PC-9 (cell line): ENCODE measurements around the gene MRPL21. TPM values are rescaled to one million over a fixed set of nuclear protein-coding genes. Genes with fewer than 3 reads are reported as not detected.

Experiments
- BruUV-seq: library from RNA; stranded (reverse); fragments of 400-500 nt; replicated peaks from 2 replicates; lab custom pipeline; 2021; lab: Mats Ljungman, UMichigan
- CTCF ChIA-PET: fragments of 300-600 bp; sonication (Branson Sonifier 250); formaldehyde crosslinking; loops from one replicate; lab custom pipeline; 2022; ENCODE audit warnings: antibody characterized with exemption; lab: Charles Lee
- POLR2A ChIA-PET: fragments of 300-600 bp; sonication (Branson Sonifier 250); formaldehyde crosslinking; loops from one replicate; lab custom pipeline; 2022; ENCODE audit warnings: antibody characterized with exemption; ENCODE audit not compliant: unreplicated experiment; lab: Charles Lee
- DNase-seq, 2 experiments: peaks; one replicate each; pipeline versions ENCODE4 v3.0.0 to v3.0.0-alpha.2; 2015 to 2022; ENCODE audit warnings: mixed read lengths in 1 of 2
- H2AFZ ChIP-seq: fragments of 200-600 bp; sonication (generic); 2 replicates; pipeline ENCODE4 v1.8.1; 2017; ENCODE audit warnings: antibody characterized with exemption
- H3F3A ChIP-seq: fragments of 200-600 bp; sonication (generic); 2 replicates; pipeline ENCODE4 v1.8.1; 2017; ENCODE audit warnings: antibody characterized with exemption, mild to moderate bottlenecking, low read depth; ENCODE audit not compliant: insufficient read depth
- H3K27ac ChIP-seq: fragments of 200-600 bp; sonication (generic); 2 replicates; pipeline ENCODE4 v1.6.1; 2016; ENCODE audit warnings: mixed run types
- H3K27me3 ChIP-seq: fragments of 200-600 bp; sonication (generic); 2 replicates; pipeline ENCODE4 v1.6.1; 2016; ENCODE audit warnings: low read depth, mixed run types; ENCODE audit not compliant: insufficient read depth
- H3K36me3 ChIP-seq: fragments of 200-600 bp; sonication (generic); 2 replicates; pipeline ENCODE4 v1.6.1; 2016; ENCODE audit warnings: low read depth, mixed run types
- H3K4me1 ChIP-seq: fragments of 200-600 bp; sonication (generic); replicated peaks from 2 replicates; pipeline ENCODE4 v1.6.1; 2016; ENCODE audit warnings: mixed run types; ENCODE audit not compliant: insufficient read depth
- H3K4me2 ChIP-seq: fragments of 200-600 bp; sonication (generic); 2 replicates; pipeline ENCODE4 v1.6.1; 2017; ENCODE audit warnings: mixed run types
- H3K4me3 ChIP-seq: fragments of 200-600 bp; sonication (generic); 2 replicates; pipeline ENCODE4 v1.6.1; 2016; ENCODE audit warnings: mixed run types
- H3K79me2 ChIP-seq: fragments of 200-600 bp; sonication (generic); 2 replicates; pipeline ENCODE4 v1.6.1; 2017; ENCODE audit warnings: low read depth, mixed run types
- H3K9me2 ChIP-seq: fragments of 200-600 bp; sonication (generic); 2 replicates; pipeline ENCODE4 v1.8.1; 2017; ENCODE audit warnings: mild to moderate bottlenecking; ENCODE audit not compliant: insufficient read depth
- H3K9me3 ChIP-seq: fragments of 200-600 bp; sonication (generic); 2 replicates; pipeline ENCODE4 v1.8.1; 2016; ENCODE audit warnings: low read depth; ENCODE audit not compliant: insufficient read depth
- H4K20me1 ChIP-seq: fragments of 200-600 bp; sonication (generic); 2 replicates; pipeline ENCODE4 v1.8.1; 2017; ENCODE audit not compliant: insufficient read depth
- CTCF ChIP-seq: fragments of 200-600 bp; sonication (generic); conservative IDR thresholded peaks from 2 replicates; pipeline ENCODE4 v1.6.1; 2017; ENCODE audit warnings: mixed run types, antibody characterized with exemption, mild to moderate bottlenecking, moderate library complexity
- EZH2 ChIP-seq: fragments of 200-600 bp; sonication (generic); IDR thresholded peaks from 2 replicates; pipeline ENCODE4 v1.8.0; 2017; ENCODE audit warnings: antibody characterized with exemption, low read depth
- intact Hi-C: fragments of 100-400 bp; cut with micrococcal nuclease; formaldehyde crosslinking; loops from one replicate; pipeline ENCODE4 v1.10.0; 2022; ENCODE audit not compliant: unreplicated experiment
- total RNA-seq: library from RNA; stranded (reverse); gene quantifications from 2 replicates; pipeline ENCODE4 v1.2.3, GENCODE V29; 2021

The MRPL21 gene
- total RNA-seq, 1 experiment from 2014 or later, result 88.0 TPM

DNA sequence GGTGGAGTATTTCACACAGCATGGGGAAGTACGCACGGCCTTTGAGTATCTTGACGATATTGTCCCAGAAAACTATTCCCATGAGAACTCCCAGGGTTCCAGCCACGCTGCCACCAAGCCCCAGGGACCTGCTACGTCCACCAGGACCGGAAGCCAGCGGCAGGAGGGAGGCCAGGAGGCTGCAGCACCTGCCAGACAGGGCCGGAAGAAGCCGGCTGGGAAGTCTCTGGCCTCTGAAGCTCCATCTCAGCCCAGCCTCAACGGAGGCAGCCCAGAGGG lies 32.7 kb upstream of the MRPL21 start:
- POLR2A ChIA-PET, result no interaction called here
- TF ChIP-seq CTCF (no peak), EZH2 (no peak)
- BruUV-seq, result no TSS peak
- Histone ChIP-seq H3K4me1 (no peaks in the 10 kb centered on the region), H2AFZ (no peak overlapping the region), H3K27me3 (no peaks in the 10 kb centered on the region), H3K9me3 (no peaks in the 10 kb centered on the region), H3K9me2 (no peaks in the 10 kb centered on the region), H3K4me3 (no peak overlapping the region), H4K20me1 (no peaks in the 10 kb centered on the region), H3F3A (0 out of 2 replicates have a peak, but pooled peaks cover 3% of the 10 kb centered on the region), H3K4me2 (no peak overlapping the region), H3K36me3 (no peaks in the 10 kb centered on the region), H3K79me2 (no peaks in the 10 kb centered on the region), H3K27ac (no peak overlapping the region)
- intact Hi-C loops, result no loop called here
- CTCF ChIA-PET, result no interaction called here
- no peak for DNase-seq

DNA sequence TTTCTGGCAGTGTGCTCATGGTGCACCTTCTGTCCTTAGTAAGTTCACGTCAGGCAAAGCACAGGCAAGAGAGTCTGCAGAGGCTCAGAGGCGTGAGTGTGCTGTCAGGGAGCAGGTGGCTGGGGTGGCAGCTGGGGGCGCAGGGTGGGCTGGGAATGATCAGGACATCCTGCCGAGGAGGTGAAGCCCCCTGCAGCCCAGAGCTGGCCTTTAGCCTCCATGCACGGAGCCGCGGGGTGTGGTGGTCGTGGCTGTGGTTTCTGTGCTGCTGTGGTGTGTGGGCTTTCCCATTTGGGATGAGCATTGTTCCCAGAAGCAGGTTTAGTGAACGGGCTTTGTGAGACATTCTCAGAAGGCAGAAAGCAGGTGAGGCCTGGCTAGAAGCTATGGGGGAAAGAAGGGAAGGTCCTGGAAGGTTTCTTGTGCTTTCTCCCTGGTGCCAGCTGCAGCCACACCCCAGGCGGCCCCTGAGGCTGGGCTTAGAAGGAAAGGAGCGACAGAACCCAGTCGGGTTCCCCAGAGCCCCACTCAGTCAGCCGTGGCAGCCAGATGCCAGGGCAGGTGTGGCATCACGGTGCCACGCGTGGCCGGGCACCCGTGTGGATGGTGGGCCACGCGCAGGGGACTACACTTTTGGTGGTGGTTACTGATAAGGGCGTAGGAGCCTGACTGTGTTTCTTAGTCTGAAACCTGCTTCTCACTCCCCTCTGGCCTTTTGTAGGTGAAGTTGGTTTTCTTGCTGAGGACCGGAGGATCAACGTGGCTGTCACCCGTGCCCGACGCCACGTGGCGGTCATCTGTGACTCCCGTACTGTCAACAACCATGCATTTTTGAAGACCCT lies 32.1 kb upstream of the MRPL21 start:
- Histone ChIP-seq H3K36me3 (no peaks in the 10 kb centered on the region), H2AFZ (no peak overlapping the region), H4K20me1 (no peaks in the 10 kb centered on the region), H3K4me3 (no peak overlapping the region), H3F3A (0 out of 2 replicates have a peak, but pooled peaks cover 3% of the 10 kb centered on the region), H3K27ac (no peak overlapping the region), H3K4me1 (no peaks in the 10 kb centered on the region), H3K79me2 (no peaks in the 10 kb centered on the region), H3K9me2 (no peaks in the 10 kb centered on the region), H3K4me2 (no peak overlapping the region), H3K27me3 (no peaks in the 10 kb centered on the region), H3K9me3 (no peaks in the 10 kb centered on the region)
- POLR2A ChIA-PET, result no interaction called here
- CTCF ChIA-PET, result no interaction called here
- intact Hi-C loops, result no loop called here
- no TSS peak for BruUV-seq
- no peak for DNase-seq
- TF ChIP-seq EZH2 (no peak), CTCF (no peak)

DNA sequence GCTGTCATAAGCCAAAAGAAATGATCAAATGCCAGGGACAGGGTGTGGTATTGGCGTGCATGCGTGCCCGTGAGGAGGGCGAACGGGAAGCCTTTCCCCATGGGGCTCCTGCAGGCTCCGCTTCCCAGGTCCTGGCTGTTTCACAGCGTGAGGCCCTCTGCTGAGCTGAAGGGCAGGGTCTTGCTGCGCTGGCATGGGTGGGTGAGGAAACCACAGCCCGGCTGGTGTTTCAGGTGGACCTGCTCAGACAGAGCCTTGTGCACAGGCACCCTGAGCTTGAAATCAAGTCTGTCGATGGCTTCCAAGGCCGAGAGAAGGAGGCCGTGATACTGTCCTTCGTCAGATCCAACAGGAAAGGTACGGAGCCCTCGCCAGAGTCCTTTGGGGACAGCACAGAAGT lies 31.4 kb upstream of the MRPL21 start:
- Histone ChIP-seq H3K9me2 (no peaks in the 10 kb centered on the region), H3K79me2 (no peaks in the 10 kb centered on the region), H3K36me3 (no peaks in the 10 kb centered on the region), H3F3A (0 out of 2 replicates have a peak, but pooled peaks cover 1% of the 10 kb centered on the region), H3K27ac (no peak overlapping the region), H3K4me2 (no peak overlapping the region), H4K20me1 (no peaks in the 10 kb centered on the region), H3K27me3 (no peaks in the 10 kb centered on the region), H3K4me1 (no peaks in the 10 kb centered on the region), H3K9me3 (no peaks in the 10 kb centered on the region), H3K4me3 (no peak overlapping the region), H2AFZ (no peak overlapping the region)
- no peak for DNase-seq
- TF ChIP-seq CTCF (no peak), EZH2 (no peak)
- intact Hi-C loops, result no loop called here
- BruUV-seq, result no TSS peak
- ChIA-PET POLR2A (no interaction called here), CTCF (no interaction called here)
